ENCODE results near the gene DNAJC13. TPM values are rescaled to one million over a fixed set of nuclear protein-coding genes. Genes with fewer than 3 reads are reported as not detected.

Gene DNAJC13
- polyA plus RNA-seq, 3 donors = 18.7 to 32.3 (median 20.8) TPM

DNA sequence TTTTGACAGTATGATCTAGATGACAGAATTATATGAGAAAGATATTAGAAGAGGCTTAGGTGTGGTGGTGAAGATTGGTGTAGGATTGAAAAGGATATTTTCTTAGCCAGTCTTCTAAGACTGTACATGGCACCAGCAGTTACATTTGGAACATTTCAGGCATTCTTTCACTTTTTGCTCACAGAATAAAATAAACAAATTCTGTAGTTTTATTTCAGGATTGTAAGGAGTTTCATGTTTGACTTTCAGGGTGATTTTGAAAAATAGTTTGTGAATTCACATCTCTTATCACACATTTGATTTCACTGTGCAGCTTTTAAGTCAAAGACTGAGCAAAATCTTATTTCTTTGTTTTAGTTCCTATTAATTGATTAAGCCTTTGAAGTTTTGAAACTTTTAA is 27.1 kb downstream of the DNAJC13 start:
- DNase-seq = no peak
- Histone ChIP-seq H3K27ac (ENCODE audit: low read depth in 1 of 2, low read length in 2 of 2) (peak overlapping the region in 1 of 2 donors; percentile 53), H4K20me1 (ENCODE audit: insufficient read depth, low read length) (peaks cover 28% of the 10 kb centered on the region), H3K4me1 (ENCODE audit: control insufficient read depth in 1 of 2, insufficient read depth in 2 of 2, low read length in 2 of 2) (peaks cover 40 to 59% of the 10 kb centered on the region in 2 donors), H3K9ac (ENCODE audit: insufficient read depth, low read length, poor library complexity, severe bottlenecking) (no peak overlapping the region), H2AFZ (ENCODE audit: insufficient read depth, low read depth, low read length, poor library complexity, severe bottlenecking) (no peak overlapping the region), H3K27me3 (ENCODE audit: control insufficient read depth in 2 of 2, insufficient read depth in 2 of 2, low read length in 2 of 2) (no peaks in the 10 kb centered on the region), H3K79me2 (ENCODE audit: insufficient read depth, low read length) (peaks cover 92% of the 10 kb centered on the region), H3K4me3 (replicated peaks in 1 of 3; ENCODE audit: low read depth in 2 of 3, low read length in 3 of 3) (no peak overlapping the region), H3K4me2 (replicated peaks; ENCODE audit: extremely low read depth, low read length, poor library complexity, severe bottlenecking) (peak overlapping the region; percentile 1), H3K9me3 (replicated peaks in 1 of 2; ENCODE audit: control insufficient read depth in 1 of 2, insufficient read depth in 1 of 2, low read length in 2 of 2) (no peaks in the 10 kb centered on the region), H3K36me3 (replicated peaks in 1 of 2; ENCODE audit: control insufficient read depth in 1 of 2, insufficient read depth in 2 of 2, low read length in 2 of 2) (peaks cover 7 to 26% of the 10 kb centered on the region in 2 donors)
- intact Hi-C loops (cut with micrococcal nuclease) = no loop called here
- Mint-ChIP-seq H3K4me1 (peaks cover 55% of the 10 kb centered on the region), H3K36me3 (peaks cover 17 to 30% of the 10 kb centered on the region in 2 donors), H3K27me3 (ENCODE audit: low read depth in 3 of 3) (no peaks in the 10 kb centered on the region), H3K4me3 (no peak overlapping the region), H3K27ac (peak overlapping the region in 3 of 7 donors; percentile 30 to 75 (median 61)), H3K9me3 (peaks cover 0 to 3% (median 2%) of the 10 kb centered on the region in 7 donors)
- TF ChIP-seq, protein P1, sequence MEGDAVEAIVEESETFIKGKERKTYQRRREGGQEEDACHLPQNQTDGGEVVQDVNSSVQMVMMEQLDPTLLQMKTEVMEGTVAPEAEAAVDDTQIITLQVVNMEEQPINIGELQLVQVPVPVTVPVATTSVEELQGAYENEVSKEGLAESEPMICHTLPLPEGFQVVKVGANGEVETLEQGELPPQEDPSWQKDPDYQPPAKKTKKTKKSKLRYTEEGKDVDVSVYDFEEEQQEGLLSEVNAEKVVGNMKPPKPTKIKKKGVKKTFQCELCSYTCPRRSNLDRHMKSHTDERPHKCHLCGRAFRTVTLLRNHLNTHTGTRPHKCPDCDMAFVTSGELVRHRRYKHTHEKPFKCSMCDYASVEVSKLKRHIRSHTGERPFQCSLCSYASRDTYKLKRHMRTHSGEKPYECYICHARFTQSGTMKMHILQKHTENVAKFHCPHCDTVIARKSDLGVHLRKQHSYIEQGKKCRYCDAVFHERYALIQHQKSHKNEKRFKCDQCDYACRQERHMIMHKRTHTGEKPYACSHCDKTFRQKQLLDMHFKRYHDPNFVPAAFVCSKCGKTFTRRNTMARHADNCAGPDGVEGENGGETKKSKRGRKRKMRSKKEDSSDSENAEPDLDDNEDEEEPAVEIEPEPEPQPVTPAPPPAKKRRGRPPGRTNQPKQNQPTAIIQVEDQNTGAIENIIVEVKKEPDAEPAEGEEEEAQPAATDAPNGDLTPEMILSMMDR (IDR thresholded peaks at IDR 0.05) = no peak

DNA sequence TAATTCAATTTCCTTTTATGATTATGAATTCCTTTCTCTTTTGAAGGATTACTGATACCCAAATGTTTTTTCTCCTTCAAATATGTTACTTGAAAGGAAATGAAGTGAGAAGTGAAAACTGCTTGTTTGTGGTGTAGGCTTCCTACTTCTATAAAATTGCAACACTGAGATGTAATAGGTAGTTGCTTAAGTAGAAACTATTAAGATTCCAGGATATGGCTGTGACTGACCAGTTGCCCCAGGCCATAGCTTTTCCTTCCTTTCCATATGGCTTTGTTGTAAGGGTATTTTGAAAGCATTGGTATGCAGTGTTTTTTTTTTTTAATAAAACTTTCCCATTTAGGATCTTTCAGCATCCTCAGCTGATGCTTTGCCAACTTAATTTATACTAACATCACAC is 28.5 kb downstream of the DNAJC13 start:
- Histone ChIP-seq H3K9ac (ENCODE audit: insufficient read depth, low read length, poor library complexity, severe bottlenecking) (no peak overlapping the region), H3K79me2 (ENCODE audit: insufficient read depth, low read length) (peaks cover 92% of the 10 kb centered on the region), H3K36me3 (replicated peaks in 1 of 2; ENCODE audit: control insufficient read depth in 1 of 2, insufficient read depth in 2 of 2, low read length in 2 of 2) (peaks cover 10 to 33% of the 10 kb centered on the region in 2 donors), H3K27ac (ENCODE audit: low read depth in 1 of 2, low read length in 2 of 2) (peak overlapping the region in 1 of 2 donors; percentile 74), H4K20me1 (ENCODE audit: insufficient read depth, low read length) (peaks cover 17% of the 10 kb centered on the region), H2AFZ (ENCODE audit: insufficient read depth, low read depth, low read length, poor library complexity, severe bottlenecking) (no peak overlapping the region), H3K9me3 (replicated peaks in 1 of 2; ENCODE audit: control insufficient read depth in 1 of 2, insufficient read depth in 1 of 2, low read length in 2 of 2) (no peaks in the 10 kb centered on the region), H3K4me3 (replicated peaks in 1 of 3; ENCODE audit: low read depth in 2 of 3, low read length in 3 of 3) (peak overlapping the region in 1 of 3 experiments; percentile 30), H3K4me1 (ENCODE audit: control insufficient read depth in 1 of 2, insufficient read depth in 2 of 2, low read length in 2 of 2) (peaks cover 38 to 56% of the 10 kb centered on the region in 2 donors), H3K4me2 (replicated peaks; ENCODE audit: extremely low read depth, low read length, poor library complexity, severe bottlenecking) (peak overlapping the region; percentile 47), H3K27me3 (ENCODE audit: control insufficient read depth in 2 of 2, insufficient read depth in 2 of 2, low read length in 2 of 2) (no peaks in the 10 kb centered on the region)
- intact Hi-C loops (cut with micrococcal nuclease) = no loop called here
- Mint-ChIP-seq H3K36me3 (peaks cover 21 to 33% of the 10 kb centered on the region in 2 donors), H3K27ac (peak overlapping the region; percentile 25 to 74 (median 40)), H3K4me3 (peak overlapping the region in 1 of 2 donors; percentile 42), H3K9me3 (peaks cover 0 to 3% (median 2%) of the 10 kb centered on the region in 7 donors), H3K27me3 (ENCODE audit: low read depth in 3 of 3) (no peaks in the 10 kb centered on the region), H3K4me1 (peaks cover 52% of the 10 kb centered on the region)
- DNase-seq = peak; percentile 25 to 71 (median 53)
- TF ChIP-seq, protein P1 (IDR thresholded peaks at IDR 0.05) = no peak
